Measurements from ENCODE around the gene TAF4B.
"Not testable (repeated sequence)": the region's sequence is repeated elsewhere in the genome, so short reads cannot be mapped to it uniquely, and the experiment has no call there.

Gene TAF4B

DNA sequence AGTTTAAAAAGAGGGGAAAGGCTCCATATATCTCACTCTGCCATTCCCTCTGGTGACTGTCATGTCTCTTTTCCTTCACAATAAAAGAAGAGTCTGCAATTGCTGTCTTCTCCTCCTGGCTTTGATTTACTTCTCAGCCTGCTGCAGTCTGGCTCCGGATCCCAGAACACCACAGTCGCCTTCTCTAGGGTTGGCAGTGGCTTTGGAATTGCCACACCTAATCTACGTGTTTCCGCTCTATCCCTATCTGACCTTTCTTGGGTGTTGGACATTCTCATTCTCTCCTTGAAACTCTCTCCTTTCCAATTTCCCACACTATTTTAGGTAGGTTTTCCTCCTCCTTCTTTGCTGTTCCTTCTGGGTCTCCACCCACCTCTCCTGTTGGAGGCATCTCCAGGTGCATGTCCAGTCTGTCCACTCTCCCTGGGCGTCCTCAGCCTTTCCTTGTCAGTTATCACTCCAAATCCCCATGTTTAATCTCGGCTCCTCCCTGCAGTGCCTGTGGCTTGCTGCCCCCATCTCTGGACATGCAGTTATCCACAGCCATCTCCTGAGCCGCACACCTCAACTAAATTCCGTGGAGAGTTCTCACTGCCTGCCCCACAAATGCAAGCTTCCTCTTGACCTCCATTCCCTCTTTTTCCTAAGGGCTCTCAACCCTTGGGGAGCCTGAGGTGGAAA lies 209.3 kb downstream of the TAF4B start:
- Histone ChIP-seq H3K4me3 (ENCODE audit: insufficient read depth, low read length, poor library complexity, severe bottlenecking) (no peak overlapping the region), H3K27me3 (ENCODE audit: low read length) (no peaks in the 10 kb centered on the region)

DNA sequence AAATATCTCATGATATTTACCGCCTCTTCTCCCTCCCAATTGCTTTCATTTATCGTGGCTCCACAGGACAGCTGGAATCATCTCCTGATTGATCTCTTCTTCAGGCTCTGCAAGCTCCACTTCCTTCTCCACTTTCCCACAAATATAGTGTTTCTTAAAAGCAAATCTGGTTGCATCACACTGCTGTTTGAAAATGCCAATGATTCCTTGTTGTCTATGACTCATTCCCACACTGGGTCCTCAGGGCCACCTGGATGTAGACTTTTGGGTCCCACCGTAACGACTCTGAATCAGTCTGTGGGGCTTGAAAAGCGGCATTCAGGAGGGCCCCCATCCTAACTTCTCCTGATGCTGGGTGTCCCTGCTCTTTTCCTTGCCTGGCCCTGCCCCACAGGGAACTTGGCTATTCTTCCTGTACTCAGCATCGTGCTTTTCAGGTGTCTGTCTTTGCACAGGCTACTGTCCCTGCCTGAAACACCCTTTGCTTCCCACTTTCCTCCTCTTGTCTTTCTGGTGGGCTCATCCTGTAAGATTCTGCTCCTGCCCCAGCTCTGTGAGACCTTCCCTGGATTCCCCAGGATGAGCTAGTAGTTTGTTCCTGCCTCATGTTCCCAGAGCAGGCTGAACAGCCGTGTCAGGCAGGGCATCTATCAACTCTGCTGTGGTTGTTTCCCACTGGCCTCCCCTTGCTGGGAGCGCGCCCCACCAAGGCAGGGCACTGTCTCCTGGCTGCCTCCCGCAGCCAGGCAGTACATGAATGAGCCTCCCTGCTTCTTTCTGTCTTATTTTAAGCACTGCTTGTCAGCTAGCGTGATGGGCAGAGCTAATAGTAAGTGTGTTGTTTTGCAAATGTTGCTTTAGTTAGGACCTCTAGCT lies 210.2 kb downstream of the TAF4B start:
- Histone ChIP-seq H3F3A (ENCODE audit: insufficient read depth) (no peaks in the 10 kb centered on the region), H2AFZ (ENCODE audit: low read depth, low read length, severe bottlenecking) (no peak overlapping the region), H3K4me2 (ENCODE audit: low read depth, low read length, poor library complexity, severe bottlenecking) (no peak overlapping the region), H3K27me3 (ENCODE audit: low read length) (no peaks in the 10 kb centered on the region), H4K20me1 (ENCODE audit: low read depth, low read length) (no peaks in the 10 kb centered on the region), H3K9me3 (ENCODE audit: insufficient read depth, low read length) (no peaks in the 10 kb centered on the region), H3K4me3 (ENCODE audit: insufficient read depth, low read length, poor library complexity, severe bottlenecking) (no peak overlapping the region), H3K36me3 (ENCODE audit: low read length) (0 out of 2 replicates have a peak, but pooled peaks cover 2% of the 10 kb centered on the region), H3K9me2 (replicated peaks; ENCODE audit: insufficient read depth, low read length) (no peaks in the 10 kb centered on the region), H3K79me2 (ENCODE audit: insufficient read depth, low read length) (no peaks in the 10 kb centered on the region), H3K9ac (ENCODE audit: low read length) (no peak overlapping the region), H3K27ac (ENCODE audit: low read depth, low read length) (no peak overlapping the region)
- no peak for TF ChIP-seq EZH2phosphoT487 (conservative IDR thresholded peaks at IDR 0.05; ENCODE audit: low read length)
- TF ChIP-seq, protein P1, sequence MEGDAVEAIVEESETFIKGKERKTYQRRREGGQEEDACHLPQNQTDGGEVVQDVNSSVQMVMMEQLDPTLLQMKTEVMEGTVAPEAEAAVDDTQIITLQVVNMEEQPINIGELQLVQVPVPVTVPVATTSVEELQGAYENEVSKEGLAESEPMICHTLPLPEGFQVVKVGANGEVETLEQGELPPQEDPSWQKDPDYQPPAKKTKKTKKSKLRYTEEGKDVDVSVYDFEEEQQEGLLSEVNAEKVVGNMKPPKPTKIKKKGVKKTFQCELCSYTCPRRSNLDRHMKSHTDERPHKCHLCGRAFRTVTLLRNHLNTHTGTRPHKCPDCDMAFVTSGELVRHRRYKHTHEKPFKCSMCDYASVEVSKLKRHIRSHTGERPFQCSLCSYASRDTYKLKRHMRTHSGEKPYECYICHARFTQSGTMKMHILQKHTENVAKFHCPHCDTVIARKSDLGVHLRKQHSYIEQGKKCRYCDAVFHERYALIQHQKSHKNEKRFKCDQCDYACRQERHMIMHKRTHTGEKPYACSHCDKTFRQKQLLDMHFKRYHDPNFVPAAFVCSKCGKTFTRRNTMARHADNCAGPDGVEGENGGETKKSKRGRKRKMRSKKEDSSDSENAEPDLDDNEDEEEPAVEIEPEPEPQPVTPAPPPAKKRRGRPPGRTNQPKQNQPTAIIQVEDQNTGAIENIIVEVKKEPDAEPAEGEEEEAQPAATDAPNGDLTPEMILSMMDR (IDR thresholded peaks at IDR 0.05; ENCODE audit: insufficient read depth, low read length, poor library complexity, severe bottlenecking) = no peak

More for the DNA sequence above, 209.3 kb downstream of the TAF4B start:
- no peaks in the 10 kb centered on the region for H3K9me2 ChIP-seq (replicated peaks; ENCODE audit: insufficient read depth, low read length)
- H3K36me3 ChIP-seq (ENCODE audit: low read length) = 0 out of 2 replicates have a peak, but pooled peaks cover 2% of the 10 kb centered on the region
- H3K9ac ChIP-seq (ENCODE audit: low read length) = no peak overlapping the region
- no peaks in the 10 kb centered on the region for H3F3A ChIP-seq (ENCODE audit: insufficient read depth)
- TF ChIP-seq, protein P1 (IDR thresholded peaks at IDR 0.05; ENCODE audit: insufficient read depth, low read length, poor library complexity, severe bottlenecking) = no peak
- no peak for TF ChIP-seq EZH2phosphoT487 (conservative IDR thresholded peaks at IDR 0.05; ENCODE audit: low read length)
- no peaks in the 10 kb centered on the region for H4K20me1 ChIP-seq (ENCODE audit: low read depth, low read length)
- H2AFZ ChIP-seq (ENCODE audit: low read depth, low read length, severe bottlenecking) = no peak overlapping the region
- H3K9me3 ChIP-seq (ENCODE audit: insufficient read depth, low read length) = no peaks in the 10 kb centered on the region
- no peaks in the 10 kb centered on the region for H3K79me2 ChIP-seq (ENCODE audit: insufficient read depth, low read length)
- no peak overlapping the region for H3K4me2 ChIP-seq (ENCODE audit: low read depth, low read length, poor library complexity, severe bottlenecking)
- no peak overlapping the region for H3K27ac ChIP-seq (ENCODE audit: low read depth, low read length)

- H3K27me3 ChIP-seq (ENCODE audit: low read length); H3F3A ChIP-seq (ENCODE audit: insufficient read depth); H2AFZ ChIP-seq (ENCODE audit: low read depth, low read length, severe bottlenecking); H4K20me1 ChIP-seq (ENCODE audit: low read depth, low read length); H3K9me2 ChIP-seq (replicated peaks; ENCODE audit: insufficient read depth, low read length); H3K79me2 ChIP-seq (ENCODE audit: insufficient read depth, low read length); H3K27ac ChIP-seq (ENCODE audit: low read depth, low read length); H3K4me2 ChIP-seq (ENCODE audit: low read depth, low read length, poor library complexity, severe bottlenecking); H3K36me3 ChIP-seq (ENCODE audit: low read length); H3K9ac ChIP-seq (ENCODE audit: low read length); H3K4me3 ChIP-seq (ENCODE audit: insufficient read depth, low read length, poor library complexity, severe bottlenecking); H3K9me3 ChIP-seq (ENCODE audit: insufficient read depth, low read length): not testable (repeated sequence)
Measured at GRCh38 chr18:26437634-26438033, 211.4 kb downstream of the TAF4B start.

DNA sequence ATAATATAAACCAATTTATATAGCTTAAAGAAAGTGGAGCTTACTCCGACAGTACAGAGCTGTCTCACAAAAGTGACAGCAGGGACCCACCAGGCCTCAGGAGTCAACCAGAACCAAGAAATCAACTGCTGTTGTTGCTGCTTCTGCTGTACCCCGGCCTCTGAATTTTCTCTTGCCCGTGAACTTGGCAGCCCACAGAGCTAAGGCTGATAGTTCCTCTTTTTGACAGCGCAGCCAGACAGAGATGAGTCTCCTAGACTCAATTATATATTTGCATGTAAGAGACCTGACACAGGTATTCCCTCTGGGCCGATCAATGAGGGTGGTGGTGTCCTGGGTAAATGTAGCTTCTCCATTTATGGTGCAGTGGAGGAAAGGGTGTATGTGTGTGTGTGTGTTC lies 212.7 kb downstream of the TAF4B start:
- Histone ChIP-seq H3K9me2 (replicated peaks; ENCODE audit: insufficient read depth, low read length) (no peaks in the 10 kb centered on the region), H3K27me3 (ENCODE audit: low read length) (no peaks in the 10 kb centered on the region), H3K9ac (ENCODE audit: low read length) (no peak overlapping the region), H3K36me3 (ENCODE audit: low read length) (0 out of 2 replicates have a peak, but pooled peaks cover 2% of the 10 kb centered on the region), H3K79me2 (ENCODE audit: insufficient read depth, low read length) (no peaks in the 10 kb centered on the region), H3K4me3 (ENCODE audit: insufficient read depth, low read length, poor library complexity, severe bottlenecking) (no peak overlapping the region), H2AFZ (ENCODE audit: low read depth, low read length, severe bottlenecking) (peak overlapping the region; percentile 13), H3K9me3 (ENCODE audit: insufficient read depth, low read length) (no peaks in the 10 kb centered on the region), H3F3A (ENCODE audit: insufficient read depth) (no peaks in the 10 kb centered on the region), H4K20me1 (ENCODE audit: low read depth, low read length) (no peaks in the 10 kb centered on the region), H3K27ac (ENCODE audit: low read depth, low read length) (no peak overlapping the region), H3K4me2 (ENCODE audit: low read depth, low read length, poor library complexity, severe bottlenecking) (no peak overlapping the region)
- TF ChIP-seq EZH2phosphoT487 (conservative IDR thresholded peaks at IDR 0.05; ENCODE audit: low read length) = no peak
- TF ChIP-seq, protein P1 (IDR thresholded peaks at IDR 0.05; ENCODE audit: insufficient read depth, low read length, poor library complexity, severe bottlenecking) = no peak

Data from SU-DHL-6 (cell line).